HG02798 (cell line): Measurements from ENCODE around the gene STMN3.

Experiments used
- ATAC-seq: cut with Tn5 transposase; IDR thresholded peaks from one replicate; pipeline ENCODE4 v1.9.1; 2021; ENCODE audit warnings: mild to moderate bottlenecking; ENCODE audit not compliant: unreplicated experiment, poor library complexity

The STMN3 gene

GRCh38 chr20:63653041-63653973 is at the start of gene STMN3:
Gene STMN3, minus strand, starts transcription at chr20:63653424. Its CDS starts 79 bp downstream, at chr20:63653345.
- no peak for ATAC-seq

GRCh38 chr20:63702036-63702665 is 48.9 kb upstream of the STMN3 start:
- no peak for ATAC-seq

GRCh38 chr20:63701329-63702035 is 48.3 kb upstream of the STMN3 start:
- no peak for ATAC-seq

- ATAC-seq: no peak
These were observed 47.8 kb upstream of the STMN3 start for GRCh38 chr20:63701051-63701328.

GRCh38 chr20:63700199-63701050 is 47.2 kb upstream of the STMN3 start:
- ATAC-seq: no peak

GRCh38 chr20:63699466-63700198 is 46.4 kb upstream of the STMN3 start:
- ATAC-seq: no peak

GRCh38 chr20:63698739-63699465 is 45.7 kb upstream of the STMN3 start:
- no peak for ATAC-seq

- no peak for ATAC-seq
These were observed 44.8 kb upstream of the STMN3 start for GRCh38 chr20:63697868-63698545.

- no peak for ATAC-seq
These were observed 44.2 kb upstream of the STMN3 start for GRCh38 chr20:63697357-63697867.

GRCh38 chr20:63696628-63697356 is 43.6 kb upstream of the STMN3 start, which contains the start of gene TNFRSF6B:
Gene TNFRSF6B, plus strand, starts transcription at chr20:63696652. Its CDS starts 116 bp downstream, at chr20:63696768.
- ATAC-seq: no peak

GRCh38 chr20:63696306-63696627 is 43.0 kb upstream of the STMN3 start:
- ATAC-seq: no peak

GRCh38 chr20:63695424-63696305 is 42.4 kb upstream of the STMN3 start:
- ATAC-seq: no peak

GRCh38 chr20:63694584-63695423 is 41.6 kb upstream of the STMN3 start:
- ATAC-seq: no peak

GRCh38 chr20:63693733-63694583 is 40.7 kb upstream of the STMN3 start:
- no peak for ATAC-seq
